ENCODE data around the gene IL12RB2.
"Not testable (repeated sequence)": the region's sequence is repeated elsewhere in the genome, so short reads cannot be mapped to it uniquely, and the experiment has no call there.

The IL12RB2 gene

GRCh38 chr1:67400029-67400786 lies 92.5 kb downstream of the IL12RB2 start:
- peak; percentile 72 for DNase-seq

- no peak for DNase-seq
Observed at GRCh38 chr1:67401443-67401842, 93.8 kb downstream of the IL12RB2 start.

- no peak for DNase-seq
Observed at GRCh38 chr1:67404212-67404620, 96.5 kb downstream of the IL12RB2 start.

GRCh38 chr1:67405473-67406245 lies 98.0 kb downstream of the IL12RB2 start:
- no peak for DNase-seq

- no peak for DNase-seq
Observed at GRCh38 chr1:67407498-67407897, 99.8 kb downstream of the IL12RB2 start.

- no peak for DNase-seq
Observed at GRCh38 chr1:67408148-67408547, 100.5 kb downstream of the IL12RB2 start.

- DNase-seq: not testable (repeated sequence)
Observed at GRCh38 chr1:67413101-67413500, 105.4 kb downstream of the IL12RB2 start.

- DNase-seq: no peak
Observed at GRCh38 chr1:67414574-67414973, 106.9 kb downstream of the IL12RB2 start.

- DNase-seq: no peak
Observed at GRCh38 chr1:67415041-67415440, 107.4 kb downstream of the IL12RB2 start.

- not testable (repeated sequence) for DNase-seq
Observed at GRCh38 chr1:67417733-67418132, 110.1 kb downstream of the IL12RB2 start.

- no peak for DNase-seq
Observed at GRCh38 chr1:67418839-67419586, 111.3 kb downstream of the IL12RB2 start.

GRCh38 chr1:67420835-67421492 lies 113.3 kb downstream of the IL12RB2 start:
- no peak for DNase-seq

GRCh38 chr1:67427465-67427864 lies 119.8 kb downstream of the IL12RB2 start:
- no peak for DNase-seq

- no peak for DNase-seq
Observed at GRCh38 chr1:67427947-67428346, 120.3 kb downstream of the IL12RB2 start.

- peak; percentile 56 for DNase-seq
Observed at GRCh38 chr1:67429011-67429527, 121.4 kb downstream of the IL12RB2 start.

GRCh38 chr1:67429528-67430357 lies 122.1 kb downstream of the IL12RB2 start:
- DNase-seq: peak; percentile 50

- DNase-seq: peak; percentile 94
Observed at GRCh38 chr1:67430358-67431155, 122.9 kb downstream of the IL12RB2 start, which contains the start of gene SERBP1. SERBP1 (minus strand) TSS chr1:67430402; CDS start chr1:67430300, 102 bp downstream.

- DNase-seq: no peak
Observed at GRCh38 chr1:67431156-67431765, 123.6 kb downstream of the IL12RB2 start.

- DNase-seq: no peak
Observed at GRCh38 chr1:67431869-67432578, 124.4 kb downstream of the IL12RB2 start.

GRCh38 chr1:67432745-67433144 lies 125.1 kb downstream of the IL12RB2 start:
- DNase-seq: no peak

All from stimulated activated CD8-positive, alpha-beta memory T cell treated with anti-CD3 and anti-CD28 coated beads, Interleukin-4, amount 100 ng/mL, for 48 hours (primary cell).